Mucosa of descending colon (tissue), 3 donors: ENCODE results near the gene SLC22A16. TPM values are rescaled to one million over a fixed set of nuclear protein-coding genes. Genes with fewer than 3 reads are reported as not detected.

Source experiments
- ATAC-seq: fragments of 200-7000 bp; cut with Tn5 transposase; one replicate; pipeline ENCODE4 v1.9.1; 2020; ENCODE audit warnings: mild to moderate bottlenecking, moderate library complexity
- DNase-seq, 3 donors: peaks; one replicate each; pipeline ENCODE4 v3.0.0-alpha.2; 2020
- H3K36me3 ChIP-seq: fragments of 200-600 bp; one replicate; pipeline ENCODE4 v1.8.0; 2021; ENCODE audit warnings: low read depth, mild to moderate bottlenecking
- H3K4me1 ChIP-seq: fragments of 200-600 bp; one replicate; pipeline ENCODE4 v1.8.0; 2021; ENCODE audit warnings: low read depth, mild to moderate bottlenecking
- H3K4me3 ChIP-seq: fragments of 200-600 bp; one replicate; pipeline ENCODE4 v1.8.0; 2021; ENCODE audit warnings: mild to moderate bottlenecking
- H3K9me3 ChIP-seq: fragments of 200-600 bp; one replicate; pipeline ENCODE4 v1.8.0; 2021; ENCODE audit warnings: mild to moderate bottlenecking
- intact Hi-C, 2 donors: fragments of 100-400 bp; cut with DNase I in 1 of 2; cut with micrococcal nuclease in 1 of 2; formaldehyde crosslinking; loops; one replicate each; pipeline versions ENCODE4 v1.11.0 to v1.11.1; 2022; cut with DNase I, micrococcal nuclease
- total RNA-seq, 3 donors: library from RNA; stranded (reverse); fragmentation: NEBNext Ultra II Directional in 2 of 3; extraction: Animal tissue kit (Norgen Biotek cat#: 25700) in 2 of 3; gene quantifications; one replicate each; pipeline versions ENCODE4 v1.2.1 to v1.2.4, GENCODE V29; 2021 to 2023
- TF ChIP-seq, protein P1 (sequence below): fragments of 200-600 bp; IDR thresholded peaks from one replicate; pipeline ENCODE4 v1.8.0; 2022; ENCODE audit warnings: antibody characterized with exemption, mild to moderate bottlenecking
- donor health status: DM: no; HTN: no; CAD: no; lungs with moderate emphysema.
- donor health status: DM: no; HTN: no; CAD: no.
- donor health status: DM: no; HTN: yes; CAD: no.

The SLC22A16 gene
- total RNA-seq, 3 donors from 2014 or later = 0.16 to 0.46 TPM; not detected in 1

DNA sequence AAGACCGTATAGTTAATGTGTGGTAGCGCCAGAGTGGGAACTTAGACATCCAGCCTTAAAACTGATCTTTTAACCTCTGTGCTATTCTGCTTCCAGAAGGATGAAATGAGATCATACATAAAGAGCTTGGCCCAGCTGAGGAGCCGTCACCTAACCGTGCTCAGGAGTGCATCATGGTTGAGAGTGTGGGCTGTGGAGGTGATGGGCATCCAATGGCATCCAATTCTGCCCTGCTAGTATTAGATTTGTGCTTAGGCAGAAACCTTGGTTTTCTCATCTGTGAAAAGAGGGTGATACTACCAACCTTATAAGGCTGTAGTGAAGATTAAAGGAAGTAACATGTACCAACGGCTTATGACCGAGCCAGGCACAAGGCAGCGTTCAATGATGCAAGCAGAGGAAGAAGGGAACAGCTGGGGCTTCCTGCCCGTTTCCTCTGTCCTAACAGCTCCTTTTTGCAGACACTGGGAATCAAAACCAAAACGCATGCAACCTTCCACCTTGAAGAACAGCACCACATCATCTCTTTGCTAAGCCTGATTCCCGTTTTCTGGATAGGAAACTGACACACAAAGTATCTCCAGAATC is 1.3 kb downstream of the SLC22A16 start:
- Histone ChIP-seq H3K4me1 (peaks cover 6% of the 10 kb centered on the region), H3K4me3 (no peak overlapping the region), H3K36me3 (no peaks in the 10 kb centered on the region), H3K9me3 (no peaks in the 10 kb centered on the region)
- peak; percentile 47 for ATAC-seq
- DNase-seq = peak in 1 of 3 donors; percentile 6
- intact Hi-C loops = no loop called here
- TF ChIP-seq, protein P1, sequence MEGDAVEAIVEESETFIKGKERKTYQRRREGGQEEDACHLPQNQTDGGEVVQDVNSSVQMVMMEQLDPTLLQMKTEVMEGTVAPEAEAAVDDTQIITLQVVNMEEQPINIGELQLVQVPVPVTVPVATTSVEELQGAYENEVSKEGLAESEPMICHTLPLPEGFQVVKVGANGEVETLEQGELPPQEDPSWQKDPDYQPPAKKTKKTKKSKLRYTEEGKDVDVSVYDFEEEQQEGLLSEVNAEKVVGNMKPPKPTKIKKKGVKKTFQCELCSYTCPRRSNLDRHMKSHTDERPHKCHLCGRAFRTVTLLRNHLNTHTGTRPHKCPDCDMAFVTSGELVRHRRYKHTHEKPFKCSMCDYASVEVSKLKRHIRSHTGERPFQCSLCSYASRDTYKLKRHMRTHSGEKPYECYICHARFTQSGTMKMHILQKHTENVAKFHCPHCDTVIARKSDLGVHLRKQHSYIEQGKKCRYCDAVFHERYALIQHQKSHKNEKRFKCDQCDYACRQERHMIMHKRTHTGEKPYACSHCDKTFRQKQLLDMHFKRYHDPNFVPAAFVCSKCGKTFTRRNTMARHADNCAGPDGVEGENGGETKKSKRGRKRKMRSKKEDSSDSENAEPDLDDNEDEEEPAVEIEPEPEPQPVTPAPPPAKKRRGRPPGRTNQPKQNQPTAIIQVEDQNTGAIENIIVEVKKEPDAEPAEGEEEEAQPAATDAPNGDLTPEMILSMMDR = no peak

DNA sequence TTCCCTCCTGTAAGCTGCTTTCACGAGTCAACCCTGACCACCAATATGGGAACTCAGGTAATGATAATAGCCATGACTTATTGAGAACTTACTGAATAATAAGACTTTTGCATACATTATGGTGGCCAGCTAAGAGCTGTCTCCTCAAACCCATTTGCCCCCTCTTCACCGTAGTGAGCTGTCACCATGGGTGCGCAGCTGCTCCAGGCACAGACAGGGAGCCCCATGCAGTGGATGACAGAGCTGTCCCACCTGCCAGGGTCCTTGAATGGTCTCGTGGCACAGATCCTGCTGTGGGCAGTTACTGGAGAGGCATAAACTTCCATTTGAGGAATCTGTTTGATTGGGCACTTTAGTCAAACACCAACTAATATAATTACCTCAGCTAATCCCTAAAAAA is 1.9 kb downstream of the SLC22A16 start:
- intact Hi-C loops = no loop called here
- H3K4me1 ChIP-seq = peaks cover 6% of the 10 kb centered on the region
- TF ChIP-seq, protein P1 = no peak
- H3K9me3 ChIP-seq = no peaks in the 10 kb centered on the region
- ATAC-seq (no peak), DNase-seq (no peak)
- no peaks in the 10 kb centered on the region for H3K36me3 ChIP-seq
- H3K4me3 ChIP-seq = no peak overlapping the region

- intact Hi-C loops = no loop called here
- H3K36me3 ChIP-seq = no peaks in the 10 kb centered on the region
- DNase-seq = no peak
- TF ChIP-seq, protein P1 = no peak
- no peak for ATAC-seq
- peaks cover 6% of the 10 kb centered on the region for H3K4me1 ChIP-seq
- H3K4me3 ChIP-seq = no peak overlapping the region
- no peaks in the 10 kb centered on the region for H3K9me3 ChIP-seq
Observed at GRCh38 chr6:110472739-110473138, 3.7 kb downstream of the SLC22A16 start.

GRCh38 chr6:110471726-110472365 is 4.6 kb downstream of the SLC22A16 start:
- Histone ChIP-seq H3K4me3 (no peak overlapping the region), H3K36me3 (no peaks in the 10 kb centered on the region), H3K4me1 (peaks cover 4% of the 10 kb centered on the region), H3K9me3 (no peaks in the 10 kb centered on the region)
- TF ChIP-seq, protein P1 = no peak
- intact Hi-C loops = no loop called here
- ATAC-seq (no peak), DNase-seq (no peak)

GRCh38 chr6:110468731-110469130 is 7.7 kb downstream of the SLC22A16 start:
- Histone ChIP-seq H3K36me3 (no peaks in the 10 kb centered on the region), H3K4me3 (no peak overlapping the region), H3K4me1 (no peaks in the 10 kb centered on the region), H3K9me3 (peaks cover 2% of the 10 kb centered on the region)
- DNase-seq (no peak), ATAC-seq (no peak)
- TF ChIP-seq, protein P1 = no peak
- intact Hi-C loops = no loop called here
